Germinal center (tissue), 1 donor: ENCODE results near the gene TBC1D22A.

Experiments used
- DNase-seq: peaks from one replicate; pipeline ENCODE4 v3.0.0; 2012; ENCODE audit warnings: mixed read lengths, low spot score

The TBC1D22A gene

DNA sequence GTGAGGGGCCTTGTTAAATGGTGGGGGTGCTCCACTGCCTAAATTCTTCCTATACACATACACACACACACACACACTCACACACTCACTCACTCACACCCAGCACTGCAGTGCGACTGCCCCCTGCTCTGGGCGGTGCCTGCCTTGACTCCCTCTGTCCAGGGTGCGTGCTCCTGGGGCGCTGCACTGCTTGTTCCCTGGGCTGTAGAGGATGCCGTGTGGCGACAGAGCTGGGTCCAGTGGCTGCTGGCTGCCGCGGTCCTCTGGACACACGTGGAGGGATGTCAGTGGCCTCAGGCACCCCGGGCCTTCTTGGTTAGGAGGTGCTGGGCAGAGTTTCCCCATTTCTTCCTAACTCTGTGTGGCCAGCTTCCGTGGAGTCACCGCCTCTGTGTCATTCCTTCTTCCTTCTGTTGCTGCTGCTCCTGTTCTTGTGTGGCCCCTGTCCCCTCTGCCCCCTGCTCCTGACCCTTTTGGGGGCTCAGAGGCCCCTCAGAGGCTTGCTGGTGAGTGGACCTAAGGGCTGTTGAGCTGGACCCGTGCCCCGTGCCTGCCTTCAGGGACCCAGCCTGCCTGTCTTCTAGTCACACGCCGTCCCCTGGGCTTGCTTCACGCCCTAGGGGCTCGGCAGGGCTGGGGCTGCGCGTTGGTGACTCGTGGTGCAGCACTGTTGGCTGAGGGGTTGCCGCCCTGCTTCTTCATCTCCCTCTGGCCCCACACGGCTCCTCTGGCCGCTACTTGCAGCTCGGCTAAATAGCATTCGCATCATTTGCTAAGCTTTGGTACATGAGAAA is 147.0 kb downstream of the TBC1D22A start:
- DNase-seq: no peak

DNA sequence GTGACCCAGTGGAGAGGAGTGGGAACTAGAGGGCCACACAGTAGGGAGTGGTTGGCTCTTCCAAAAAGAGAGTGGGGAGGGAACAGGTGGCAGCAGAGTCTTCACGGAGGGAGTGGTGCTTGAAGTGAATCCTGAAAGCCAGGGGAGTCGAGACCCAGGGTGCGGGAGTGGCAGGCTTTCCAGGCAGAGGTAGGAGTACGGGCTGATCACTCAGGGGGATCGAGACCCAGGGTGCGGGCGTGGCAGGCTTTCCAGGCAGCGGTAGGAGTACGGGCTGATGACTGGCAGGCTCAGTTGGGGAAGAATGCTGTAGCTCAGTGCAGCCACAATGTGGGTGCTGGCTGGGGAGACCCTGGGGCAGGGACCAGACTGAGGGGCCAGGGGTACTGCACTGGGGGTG is 148.2 kb downstream of the TBC1D22A start:
- no peak for DNase-seq

DNA sequence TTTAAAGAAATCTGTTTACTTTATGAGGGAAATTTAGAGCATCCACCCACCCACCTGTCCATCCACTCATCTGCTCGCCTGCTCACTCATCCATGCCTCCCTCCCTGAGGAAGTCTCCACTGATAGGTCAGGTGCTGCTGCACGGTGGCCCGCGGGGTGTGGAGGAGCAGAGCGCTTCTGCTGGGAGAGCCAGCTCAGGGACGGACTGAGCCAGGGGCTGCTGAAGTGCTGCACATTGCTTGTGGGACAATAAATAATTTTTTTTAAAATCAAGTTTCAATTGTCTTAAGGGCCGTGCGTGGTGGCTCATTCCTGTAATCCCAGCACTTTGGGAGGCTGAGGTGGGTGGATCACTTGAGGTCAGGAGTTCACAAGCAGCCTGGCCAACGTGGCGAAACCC is 148.9 kb downstream of the TBC1D22A start:
- no peak for DNase-seq

DNA sequence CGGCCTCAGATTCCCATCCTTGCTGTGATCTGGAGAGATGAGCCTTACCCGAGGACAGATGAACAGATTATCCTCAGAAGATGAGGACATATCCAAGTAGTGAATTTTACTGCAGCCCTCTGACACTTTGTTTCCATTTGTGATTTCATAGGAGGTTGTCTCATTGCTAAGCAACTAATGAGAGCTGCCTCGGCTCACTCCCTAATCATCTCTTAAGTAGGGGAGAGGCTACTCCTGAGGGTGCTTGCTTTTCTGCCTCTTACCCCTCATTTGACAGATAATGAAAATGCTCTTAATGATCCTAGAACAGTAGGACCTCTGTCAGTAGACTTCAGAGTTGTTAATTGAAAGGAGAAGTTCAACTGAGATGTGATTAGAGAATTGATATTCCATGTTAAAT is 150.9 kb downstream of the TBC1D22A start:
- no peak for DNase-seq

DNA sequence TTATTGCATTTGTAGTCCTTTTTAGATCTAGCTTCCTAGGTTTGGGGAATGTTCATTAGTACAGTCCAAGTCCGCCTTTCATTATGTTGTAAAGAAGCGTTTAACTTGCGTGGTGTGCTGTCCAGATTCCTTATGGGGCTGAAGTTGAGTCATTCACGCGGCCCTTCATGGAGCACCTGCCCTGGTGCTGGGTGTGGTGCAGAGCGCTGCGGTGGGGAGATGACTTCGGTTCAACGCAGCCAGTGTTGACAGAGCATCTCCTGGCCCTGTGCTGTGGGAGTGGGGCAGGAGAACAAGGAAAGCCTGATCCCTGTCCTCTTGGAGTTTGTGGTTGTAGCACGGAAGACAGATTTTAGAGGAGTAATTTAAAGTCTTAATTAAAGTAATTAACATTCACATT is 152.0 kb downstream of the TBC1D22A start:
- DNase-seq: no peak

DNA sequence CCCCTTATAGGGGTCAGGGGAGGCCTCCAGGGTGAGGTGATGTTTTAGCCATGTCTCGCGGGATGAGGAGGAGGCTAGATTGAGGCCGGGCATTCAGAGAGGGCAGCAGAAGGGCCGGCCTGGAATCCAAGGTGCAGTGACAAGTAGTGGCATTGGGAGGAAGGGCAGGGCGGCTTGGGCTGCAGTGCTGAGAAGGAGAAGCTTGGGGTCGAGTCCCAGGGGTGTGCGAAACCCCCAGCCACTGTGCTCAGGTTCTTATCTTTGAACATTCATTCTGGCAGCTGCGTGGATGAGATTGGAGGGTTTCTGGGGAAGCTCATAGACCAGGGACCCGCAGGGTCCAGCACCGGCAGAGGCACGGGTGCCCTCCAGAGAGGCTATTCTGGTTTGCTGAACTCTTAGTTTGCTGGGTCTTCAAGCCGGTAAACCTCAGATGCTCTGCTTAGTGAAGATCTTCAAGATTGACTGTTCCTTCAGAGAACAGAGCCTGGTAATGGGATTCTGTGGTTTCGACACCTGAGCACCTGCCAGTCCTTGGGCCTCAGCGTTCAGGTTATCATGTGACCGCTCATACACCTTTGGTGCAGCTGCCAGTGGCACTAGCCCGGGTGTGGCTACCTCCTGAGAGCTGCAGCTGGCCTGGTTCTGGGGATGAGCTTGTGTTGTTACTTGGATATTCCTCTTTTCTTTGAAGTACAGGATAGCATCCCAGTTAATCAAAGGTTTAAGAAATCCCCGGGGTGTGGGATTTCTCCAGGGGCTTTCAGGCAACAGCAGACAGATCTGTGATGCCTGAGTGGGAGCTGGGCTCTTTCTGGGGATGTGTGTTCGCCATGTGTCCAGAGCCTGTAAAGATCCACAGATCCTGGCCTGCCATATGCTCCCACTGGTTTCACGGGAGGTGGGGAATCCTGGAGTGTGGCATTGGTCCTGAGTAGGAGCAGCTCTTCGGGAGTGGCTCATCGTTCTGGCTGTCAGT is 152.8 kb downstream of the TBC1D22A start:
- DNase-seq: no peak

DNA sequence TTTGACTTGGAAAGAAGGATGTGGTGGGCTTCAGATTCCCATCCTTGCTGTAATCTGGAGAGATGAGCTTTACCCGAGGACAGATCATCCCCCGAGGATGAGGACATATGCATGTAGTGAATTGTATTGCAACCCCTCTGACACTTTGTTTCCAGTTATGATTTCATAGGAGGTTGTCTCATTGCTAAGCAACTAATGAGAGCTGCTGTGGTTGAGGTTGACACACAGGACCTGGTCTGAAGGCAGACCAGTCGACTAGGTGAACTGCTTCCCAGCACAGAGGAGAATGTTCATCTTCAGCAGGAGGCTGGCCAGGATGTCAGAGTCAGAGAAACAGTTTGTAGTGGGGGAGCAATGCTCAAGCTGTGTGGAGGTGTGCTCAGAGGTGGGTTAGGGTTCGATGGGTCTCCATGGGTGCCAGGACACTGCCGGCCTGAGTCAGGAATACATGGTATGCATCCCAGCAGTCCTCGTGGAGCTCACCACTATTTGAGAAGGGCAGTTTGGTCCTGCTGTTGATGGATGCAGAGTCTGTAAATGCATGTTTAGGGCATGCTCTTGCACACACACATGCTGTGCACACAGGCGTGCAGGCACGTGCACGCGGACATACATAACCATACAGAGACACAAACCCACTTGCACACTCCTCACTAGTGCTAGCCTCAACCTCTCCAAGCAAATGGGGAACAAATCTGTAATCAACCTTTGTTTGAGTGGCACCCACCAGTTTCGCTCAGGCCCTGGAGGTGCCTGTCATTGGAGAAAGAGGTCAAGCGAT is 153.7 kb downstream of the TBC1D22A start:
- DNase-seq: no peak

DNA sequence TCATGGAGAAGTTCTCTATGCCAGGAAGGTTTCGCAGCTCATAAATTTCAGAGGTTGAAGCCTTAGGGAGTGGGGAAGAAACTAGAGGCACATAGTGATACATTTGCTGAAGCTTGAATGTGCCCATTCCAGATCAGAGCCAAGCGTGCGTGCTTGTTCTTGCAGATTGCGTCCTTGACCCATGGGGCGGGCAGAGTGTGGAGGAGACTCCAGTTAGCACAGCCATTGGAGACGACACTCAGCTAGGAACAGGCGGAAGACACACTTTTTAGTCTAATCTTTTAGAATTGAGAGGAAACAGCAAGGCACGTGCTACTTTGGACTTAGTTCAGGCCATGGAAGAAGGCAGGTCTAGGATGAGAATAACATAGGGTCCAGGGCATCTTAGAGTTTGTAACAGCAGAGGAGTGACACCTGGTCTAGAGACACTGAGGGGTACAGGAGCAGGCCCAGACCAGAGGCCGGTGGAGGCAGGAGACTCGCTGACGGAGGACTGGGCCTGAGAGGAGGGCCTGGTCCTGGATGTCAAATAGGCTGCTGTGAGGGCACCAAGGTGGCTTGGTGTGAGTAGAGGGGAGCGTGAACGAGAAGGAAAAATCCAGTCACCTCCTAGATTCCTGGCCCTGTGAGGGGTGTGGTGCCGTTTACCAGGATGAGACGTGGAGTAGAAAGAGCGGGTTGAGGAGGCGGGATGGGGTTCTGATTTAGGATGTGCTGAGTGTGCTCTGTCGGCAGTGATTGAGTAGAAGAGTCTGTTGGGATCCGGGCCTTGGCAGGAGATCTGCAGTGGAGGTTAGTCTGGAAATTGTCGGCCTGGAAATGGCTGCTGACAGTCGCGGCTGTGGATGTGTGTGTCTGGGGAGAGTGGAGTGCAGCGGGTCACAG is 154.7 kb downstream of the TBC1D22A start:
- DNase-seq: no peak

DNA sequence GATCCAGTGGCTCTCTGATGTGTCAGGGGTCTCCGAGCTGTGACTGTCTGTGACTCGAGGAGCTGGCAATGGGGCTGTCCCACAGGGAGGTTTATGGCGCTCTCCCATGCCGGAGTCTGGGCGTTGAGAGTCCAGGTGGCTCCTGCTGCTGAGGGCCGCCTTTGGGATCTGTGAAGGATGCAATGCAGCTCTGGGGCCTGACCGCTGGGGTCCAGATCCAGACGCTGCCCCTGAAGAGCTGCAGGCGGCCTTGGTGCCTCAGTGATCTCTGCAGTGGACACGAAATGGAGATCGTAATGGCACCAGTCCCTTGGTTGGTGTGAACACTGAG is 155.3 kb downstream of the TBC1D22A start:
- no peak for DNase-seq

DNA sequence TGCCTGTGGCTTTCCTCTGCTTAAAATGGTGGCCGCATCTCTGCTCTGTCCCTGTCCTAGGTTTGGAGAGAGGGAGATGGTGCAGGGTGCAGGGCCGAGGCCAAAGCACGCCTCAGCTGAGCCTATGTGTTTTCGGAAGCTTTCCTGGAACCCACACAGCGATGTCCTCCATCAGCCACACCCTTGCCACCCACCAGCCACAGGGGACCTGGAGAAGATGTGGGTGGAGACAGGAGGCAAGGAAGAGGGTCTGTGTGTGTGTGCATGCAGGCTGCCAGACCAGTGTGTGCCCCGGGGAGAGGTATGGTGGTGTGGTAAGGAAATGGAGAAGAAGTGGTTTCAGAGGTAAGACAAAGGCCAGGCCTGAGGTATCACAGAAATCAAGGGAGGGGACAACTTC is 155.7 kb downstream of the TBC1D22A start:
- DNase-seq: no peak

DNA sequence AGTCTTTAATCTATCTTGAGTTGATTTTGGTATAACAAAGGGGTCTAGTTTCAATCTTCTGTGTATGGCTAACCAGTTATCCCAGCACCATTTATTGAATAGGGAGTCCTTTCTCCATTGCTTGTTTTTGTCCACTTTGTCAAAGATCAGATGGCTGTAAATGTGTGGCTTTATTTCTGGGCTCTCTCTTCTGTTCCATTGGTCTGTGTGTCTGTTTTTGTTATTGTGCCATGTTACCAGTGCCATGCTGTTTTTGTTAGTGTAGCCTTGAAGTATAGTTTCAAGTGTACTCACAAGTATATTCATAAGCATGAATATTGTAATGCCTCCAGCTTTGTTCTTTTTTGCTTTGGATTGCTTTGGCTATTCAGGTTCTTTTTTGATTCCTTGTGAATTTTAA is 159.6 kb downstream of the TBC1D22A start:
- no peak for DNase-seq

DNA sequence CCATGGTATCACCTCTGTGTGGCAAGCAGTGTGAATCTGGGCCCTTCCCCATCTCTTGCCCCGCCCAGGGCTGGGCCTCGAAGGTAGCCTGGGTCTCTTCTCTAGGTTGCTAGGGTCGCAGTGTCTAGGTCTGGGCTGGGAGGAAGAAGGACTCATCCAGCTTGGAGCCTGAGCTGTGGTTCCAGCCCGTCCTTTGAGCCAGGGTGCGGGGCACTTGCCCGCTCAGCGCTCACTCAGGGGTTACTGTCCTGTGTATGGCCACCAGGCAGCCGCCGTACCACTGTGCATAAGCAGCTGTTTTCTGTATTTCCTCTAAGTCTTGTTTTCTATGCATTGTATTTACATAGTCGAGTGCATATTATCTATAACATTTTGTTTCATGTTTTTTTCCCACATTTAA is 160.9 kb downstream of the TBC1D22A start:
- no peak for DNase-seq

DNA sequence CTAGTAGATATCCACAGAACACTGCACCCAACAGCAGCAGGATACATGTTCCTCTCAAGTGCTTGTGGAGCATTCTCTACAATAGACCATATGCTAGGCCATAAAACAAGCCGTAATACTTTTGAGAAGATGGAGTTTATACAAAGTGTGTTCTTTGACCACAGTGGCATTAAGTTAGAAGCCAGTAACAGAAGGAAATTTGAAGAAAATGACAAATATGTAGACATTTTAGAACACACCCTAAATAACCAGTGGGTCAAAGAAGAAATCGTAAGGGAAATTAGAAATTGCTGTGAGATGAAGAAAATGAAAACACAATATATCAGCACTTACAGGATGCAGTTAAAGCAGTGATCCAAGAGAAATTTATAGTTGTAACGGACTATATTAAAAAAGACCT is 163.4 kb downstream of the TBC1D22A start:
- DNase-seq: no peak

DNA sequence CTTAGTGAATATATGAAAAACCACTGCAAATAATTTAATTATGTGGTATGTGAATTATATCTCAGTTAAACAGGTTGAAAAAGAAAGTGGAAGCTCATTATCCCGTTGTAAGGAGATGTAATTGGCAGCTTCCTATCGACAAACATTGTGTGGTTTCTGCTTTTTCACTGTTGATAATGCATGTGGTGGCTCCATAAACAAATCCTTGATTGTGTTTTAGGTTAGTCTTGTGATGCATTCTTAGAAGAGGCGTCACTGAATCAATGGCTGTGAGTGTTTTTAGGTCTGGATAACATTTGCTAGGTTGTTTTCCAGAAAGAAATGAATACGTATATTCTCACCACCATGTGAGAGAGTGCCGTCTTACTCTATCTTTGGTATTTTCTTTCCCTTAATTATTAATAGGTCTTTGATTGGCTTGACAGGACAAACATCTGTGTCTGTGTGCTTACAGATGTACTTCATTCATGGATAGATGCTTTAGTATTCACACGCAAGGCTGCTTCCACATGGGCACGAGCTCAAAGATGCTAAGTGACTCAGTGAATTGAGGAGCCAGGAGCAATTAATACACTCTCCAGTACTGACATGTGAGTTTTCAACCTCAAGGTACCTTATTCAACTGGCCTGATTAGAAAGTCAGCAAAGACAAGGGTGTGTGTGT is 166.7 kb downstream of the TBC1D22A start:
- DNase-seq: no peak

DNA sequence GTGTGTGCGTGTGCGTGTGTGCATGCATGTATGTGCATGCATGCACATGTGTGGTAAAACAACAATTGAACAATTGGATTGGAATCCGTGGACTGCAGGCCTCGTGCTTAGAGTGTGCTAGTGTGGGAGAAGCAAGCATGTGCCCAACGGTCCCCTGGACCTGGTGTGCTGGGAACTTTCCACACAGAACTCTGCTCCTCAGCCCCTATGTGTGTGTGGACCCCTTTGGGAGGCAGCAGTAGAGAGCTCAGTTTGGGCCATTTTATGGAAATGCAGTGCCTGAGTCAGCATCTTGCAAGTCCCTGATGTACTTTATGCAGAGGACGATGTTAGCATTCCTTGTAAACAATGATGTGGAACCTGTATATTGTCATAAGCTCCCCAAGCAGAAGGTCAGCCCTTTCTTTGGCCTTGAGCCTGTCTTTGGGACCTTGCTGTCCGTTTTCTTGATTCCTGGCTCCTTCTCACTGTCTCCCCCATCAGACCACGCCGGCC is 167.3 kb downstream of the TBC1D22A start:
- no peak for DNase-seq

DNA sequence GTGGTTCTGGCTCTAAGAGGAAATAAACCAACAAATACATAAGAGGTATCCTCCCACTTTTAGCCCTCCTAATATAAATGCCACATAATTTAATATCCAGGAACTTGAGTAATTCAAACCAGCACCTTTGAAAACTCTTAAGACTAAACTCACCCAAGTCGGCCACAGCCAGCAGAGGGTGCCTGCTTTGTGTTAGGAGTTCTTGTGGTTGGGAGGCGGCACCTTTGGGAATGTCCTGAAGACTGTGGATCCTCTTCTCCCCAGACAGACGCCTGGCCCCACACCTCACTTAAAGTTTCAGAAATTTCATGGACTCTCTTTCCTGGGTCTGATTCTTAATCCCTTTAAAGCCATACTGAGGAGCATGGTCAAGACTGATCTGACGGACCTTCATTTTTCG is 169.0 kb downstream of the TBC1D22A start:
- no peak for DNase-seq

DNA sequence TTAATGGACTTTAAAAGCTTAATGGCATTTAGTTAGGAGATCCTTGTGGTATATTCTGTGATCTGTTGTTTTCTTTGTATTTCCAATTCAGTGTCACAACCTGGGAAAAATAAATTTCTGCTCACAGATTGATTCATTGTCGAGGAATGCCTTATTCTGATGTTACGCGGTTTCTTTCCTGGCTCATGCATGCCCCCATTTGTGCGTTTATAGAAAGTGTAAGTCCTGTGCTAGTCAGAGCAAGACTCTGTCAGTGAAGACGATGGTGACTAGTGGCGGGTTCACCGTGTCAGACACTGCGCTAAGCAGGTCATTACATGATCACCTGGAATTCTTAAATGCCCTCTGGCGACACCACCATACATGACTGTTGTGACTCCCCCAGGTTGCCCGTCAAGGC is 169.4 kb downstream of the TBC1D22A start:
- no peak for DNase-seq

DNA sequence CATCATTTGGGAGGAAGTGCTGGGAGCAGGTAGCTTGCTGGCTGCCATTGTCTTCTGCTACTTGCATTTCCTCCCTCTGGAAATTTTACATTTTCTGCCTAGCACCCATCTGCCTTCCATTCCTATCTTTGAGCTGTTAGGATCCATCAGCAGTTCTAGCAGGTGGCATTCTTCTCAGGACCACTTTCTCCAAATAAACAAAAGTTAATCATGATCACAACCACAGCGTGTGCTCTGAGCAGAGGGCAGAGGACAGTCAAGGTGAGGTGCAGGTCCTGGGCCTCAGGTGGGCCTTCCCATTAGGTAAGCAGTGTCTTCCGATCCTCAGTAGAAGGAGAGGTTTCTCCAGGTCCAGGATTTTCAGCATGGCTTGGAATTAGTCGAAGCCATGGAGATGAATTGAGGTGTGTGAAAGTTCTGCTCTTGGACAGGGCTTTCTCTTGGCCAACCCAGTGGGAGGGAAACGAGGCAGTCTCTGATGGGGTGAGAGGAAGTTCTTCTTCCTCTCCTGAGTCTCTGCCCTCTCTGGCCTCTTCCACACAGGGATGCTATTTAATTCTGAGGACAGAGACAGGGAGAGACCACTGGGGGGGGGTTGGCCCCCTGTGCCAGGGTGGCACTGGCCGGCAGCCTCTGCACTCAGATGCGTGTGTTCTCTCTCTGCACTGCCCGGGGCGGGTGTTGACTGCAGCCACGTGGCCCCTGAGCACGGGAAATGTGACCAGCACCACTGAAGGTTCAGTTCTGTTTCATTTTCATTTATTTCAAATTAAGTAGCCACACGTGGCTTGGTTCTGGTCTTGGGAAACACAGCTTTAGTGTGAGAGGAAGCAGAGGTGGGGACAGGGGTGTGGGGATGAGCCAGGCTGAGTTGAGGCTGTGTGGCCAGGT is 170.8 kb downstream of the TBC1D22A start:
- DNase-seq: no peak

DNA sequence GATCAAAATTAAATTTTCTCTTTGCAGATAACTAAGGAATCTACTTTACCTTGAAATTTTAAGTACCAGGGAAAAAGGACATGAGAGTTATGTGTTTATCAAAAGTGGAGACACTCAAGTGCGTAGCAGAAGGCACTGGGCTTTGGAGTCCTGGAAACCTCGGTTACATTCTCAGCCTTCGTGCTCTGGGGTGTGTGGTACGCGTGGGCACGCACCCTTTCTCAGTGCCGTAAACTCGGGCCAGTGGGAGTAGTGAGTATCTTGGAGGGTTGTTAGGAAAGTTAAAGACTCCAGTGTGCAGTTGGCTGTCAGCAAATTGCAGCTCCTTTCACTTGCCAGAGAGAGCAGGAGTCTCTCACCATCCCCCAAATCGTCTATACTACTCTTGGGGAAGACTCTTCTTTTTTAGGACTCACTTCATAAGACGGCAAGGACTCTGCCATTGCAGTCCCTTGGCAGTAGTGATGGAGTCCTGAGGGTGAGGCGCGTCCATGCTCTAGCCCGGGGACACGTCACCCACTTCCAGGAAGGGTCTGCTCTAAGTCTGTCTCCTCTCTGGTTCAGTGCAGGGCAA is 171.8 kb downstream of the TBC1D22A start:
- DNase-seq: no peak
